Ectodermal cell (in vitro differentiated cells): ENCODE data around the gene CRX.
"Not testable (repeated sequence)": the region's sequence is repeated elsewhere in the genome, so short reads cannot be mapped to it uniquely, and the experiment has no call there.

Experiments used
- H3K27ac ChIP-seq: 2 replicates; pipeline ENCODE4 v1.7.0; 2013; ENCODE audit warnings: mild to moderate bottlenecking, low read depth, low read length; ENCODE audit not compliant: insufficient read depth, poor library complexity, severe bottlenecking
- H3K27me3 ChIP-seq: 2 replicates; pipeline ENCODE4 v1.7.0; 2013; ENCODE audit warnings: mild to moderate bottlenecking, low read length; ENCODE audit not compliant: insufficient read depth, control insufficient read depth, poor library complexity, severe bottlenecking
- H3K36me3 ChIP-seq: one replicate; pipeline ENCODE4 v1.7.0; 2013; ENCODE audit warnings: low read length; ENCODE audit not compliant: control insufficient read depth, insufficient read depth
- H3K4me1 ChIP-seq: one replicate; pipeline ENCODE4 v1.7.0; 2013; ENCODE audit warnings: low read length; ENCODE audit not compliant: control insufficient read depth, insufficient read depth
- H3K4me3 ChIP-seq: 2 replicates; pipeline ENCODE4 v1.7.0; 2013; ENCODE audit warnings: low read depth, low read length, control low read depth; ENCODE audit not compliant: insufficient read depth
- H3K9me3 ChIP-seq: 2 replicates; pipeline ENCODE4 v1.7.0; 2013; ENCODE audit warnings: mild to moderate bottlenecking, low read length, moderate library complexity; ENCODE audit not compliant: control insufficient read depth
- WGBS, 2 experiments: methylation state at CpG; one replicate each; pipeline ENCODE4 v1.1.7; 2013; ENCODE audit warnings: missing lambda C conversion rate in 2 of 2; 5-methylcytosine and 5-hydroxymethylcytosine counted together

The CRX gene

DNA sequence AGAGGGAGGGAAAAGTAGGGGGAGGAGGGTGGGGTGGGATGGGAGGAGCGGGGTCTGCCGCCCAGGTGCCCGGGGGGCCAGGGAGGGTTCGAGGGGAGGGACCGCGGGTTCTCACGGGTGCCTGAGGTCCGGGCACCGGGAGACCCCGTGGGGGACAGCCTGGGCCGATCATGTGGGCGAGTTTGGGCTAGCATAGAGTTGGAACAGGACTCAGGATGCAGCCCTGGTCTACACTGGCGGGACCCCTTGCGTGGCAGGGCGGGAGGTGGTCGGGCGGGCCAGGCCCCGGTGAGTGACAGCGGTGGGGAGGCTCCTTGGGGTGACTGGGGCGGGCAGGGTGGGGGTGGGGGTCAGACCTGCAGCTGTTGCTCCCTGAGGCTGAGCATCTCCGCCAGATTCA is 18.6 kb upstream of the CRX start:
- H3K4me3 ChIP-seq, H3K27me3 ChIP-seq: not testable (repeated sequence)
- 91 to 93% methylated on average over 13 to 20 of the region's 21 CpGs for WGBS, 2 experiments

DNA sequence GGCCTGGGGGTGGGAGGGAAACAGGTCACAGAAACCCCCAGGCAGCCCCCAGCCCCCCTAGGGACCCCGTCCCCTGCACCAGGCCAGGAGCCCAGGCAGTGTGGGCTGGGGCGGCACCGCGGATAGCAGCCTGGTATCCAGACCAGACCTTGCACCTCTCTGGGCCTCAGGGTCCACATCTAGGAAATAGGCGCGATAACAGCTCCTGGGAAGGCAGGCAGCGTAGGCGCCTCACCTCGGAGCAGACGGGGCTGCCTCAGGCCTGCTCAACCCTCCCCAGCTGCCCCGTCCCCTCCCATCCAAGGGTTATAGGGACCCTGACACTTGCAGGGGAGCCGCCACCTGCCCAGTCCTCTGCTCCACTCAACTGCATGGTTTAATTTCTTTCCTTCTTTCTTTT is 18.1 kb upstream of the CRX start:
- not testable (repeated sequence) for H3K9me3 ChIP-seq, H3K36me3 ChIP-seq, H3K4me1 ChIP-seq, H3K27me3 ChIP-seq, H3K27ac ChIP-seq, H3K4me3 ChIP-seq
- WGBS, 2 experiments: 96 to 97% methylated on average over 8 to 10 of the region's 12 CpGs

More for the DNA sequence above, 18.6 kb upstream of the CRX start:
- not testable (repeated sequence) for H3K27ac ChIP-seq, H3K9me3 ChIP-seq, H3K36me3 ChIP-seq, H3K4me1 ChIP-seq

- 82 to 92% methylated on average over 5 of the region's 5 CpGs for WGBS, 2 experiments
- not testable (repeated sequence) for H3K27ac ChIP-seq, H3K36me3 ChIP-seq, H3K4me1 ChIP-seq, H3K27me3 ChIP-seq, H3K4me3 ChIP-seq, H3K9me3 ChIP-seq
These were observed 17.3 kb upstream of the CRX start, which contains the start of gene TPRX1 for GRCh38 chr19:47804451-47804850. TPRX1 (minus strand) TSS chr19:47804551; CDS start chr19:47804539, 12 bp downstream.

- Histone ChIP-seq H3K36me3 (no peaks in the 10 kb centered on the region), H3K4me1 (no peaks in the 10 kb centered on the region), H3K9me3 (no peaks in the 10 kb centered on the region), H3K27ac (no peak overlapping the region), H3K27me3 (no peaks in the 10 kb centered on the region), H3K4me3 (no peak overlapping the region)
- 94 to 96% methylated on average over 10 of the region's 10 CpGs for WGBS, 2 experiments
These were observed 16.4 kb upstream of the CRX start for GRCh38 chr19:47805313-47805712.

- H3K4me3 ChIP-seq: no peak overlapping the region
- no peak overlapping the region for H3K27ac ChIP-seq
- H3K9me3 ChIP-seq: no peaks in the 10 kb centered on the region
- no peaks in the 10 kb centered on the region for H3K36me3 ChIP-seq
- H3K4me1 ChIP-seq: no peaks in the 10 kb centered on the region
- no peaks in the 10 kb centered on the region for H3K27me3 ChIP-seq
- WGBS, 2 experiments: 93 to 95% methylated on average over 6 of the region's 6 CpGs
These were observed 15.3 kb upstream of the CRX start for GRCh38 chr19:47806435-47806834.

DNA sequence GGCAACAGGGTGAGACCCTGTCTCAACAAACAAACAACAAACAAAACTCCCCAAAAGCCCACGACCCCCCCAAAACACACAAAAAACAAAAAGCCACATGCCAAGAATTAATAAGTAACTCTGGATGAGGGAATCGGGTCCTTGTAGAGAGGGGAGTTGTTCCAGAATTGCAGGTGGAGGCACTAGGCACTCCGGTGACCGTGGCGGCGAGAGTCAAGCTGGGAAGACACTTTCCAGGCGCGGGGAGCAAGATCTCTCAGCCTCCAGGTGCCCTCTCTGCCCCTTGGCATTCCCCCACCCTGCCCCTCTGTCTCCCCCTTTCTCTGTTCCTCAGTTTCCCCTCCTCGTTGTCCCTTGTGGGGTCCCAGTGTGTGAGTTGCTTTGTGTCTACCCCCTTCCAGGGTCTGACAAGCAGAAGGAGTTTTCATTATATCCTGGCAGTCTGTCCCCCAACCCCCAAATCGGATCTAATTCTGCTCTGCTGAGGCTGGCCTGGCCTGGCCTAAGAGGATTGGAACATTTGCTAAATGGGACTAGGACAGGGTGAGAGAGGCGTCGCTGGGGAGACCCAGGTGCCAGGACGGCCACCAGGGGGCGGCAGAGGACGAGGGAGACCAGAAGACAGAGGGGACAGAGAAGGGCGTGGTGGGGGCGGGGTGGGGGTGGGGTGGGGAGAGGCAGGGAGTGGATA is 8.3 kb upstream of the CRX start:
- H3K9me3 ChIP-seq: no peaks in the 10 kb centered on the region
- no peaks in the 10 kb centered on the region for H3K27me3 ChIP-seq
- peaks cover 9% of the 10 kb centered on the region for H3K4me1 ChIP-seq
- 45 to 49% methylated on average over 15 to 16 of the region's 17 CpGs for WGBS, 2 experiments
- H3K27ac ChIP-seq: no peak overlapping the region
- no peak overlapping the region for H3K4me3 ChIP-seq
- H3K36me3 ChIP-seq: no peaks in the 10 kb centered on the region

GRCh38 chr19:47813995-47814328 is 7.8 kb upstream of the CRX start:
- no peaks in the 10 kb centered on the region for H3K36me3 ChIP-seq
- no peak overlapping the region for H3K27ac ChIP-seq
- H3K4me1 ChIP-seq: peaks cover 9% of the 10 kb centered on the region
- H3K27me3 ChIP-seq: no peaks in the 10 kb centered on the region
- WGBS, 2 experiments: 66 to 69% methylated on average over 7 of the region's 7 CpGs
- no peaks in the 10 kb centered on the region for H3K9me3 ChIP-seq
- H3K4me3 ChIP-seq: no peak overlapping the region

- WGBS, 2 experiments: 94 to 95% methylated on average over 7 to 8 of the region's 8 CpGs
- not testable (repeated sequence) for H3K4me3 ChIP-seq, H3K9me3 ChIP-seq, H3K36me3 ChIP-seq, H3K27me3 ChIP-seq, H3K27ac ChIP-seq
- peaks cover 26% of the 10 kb centered on the region for H3K4me1 ChIP-seq
These were observed 5.5 kb upstream of the CRX start for GRCh38 chr19:47816270-47816669.

DNA sequence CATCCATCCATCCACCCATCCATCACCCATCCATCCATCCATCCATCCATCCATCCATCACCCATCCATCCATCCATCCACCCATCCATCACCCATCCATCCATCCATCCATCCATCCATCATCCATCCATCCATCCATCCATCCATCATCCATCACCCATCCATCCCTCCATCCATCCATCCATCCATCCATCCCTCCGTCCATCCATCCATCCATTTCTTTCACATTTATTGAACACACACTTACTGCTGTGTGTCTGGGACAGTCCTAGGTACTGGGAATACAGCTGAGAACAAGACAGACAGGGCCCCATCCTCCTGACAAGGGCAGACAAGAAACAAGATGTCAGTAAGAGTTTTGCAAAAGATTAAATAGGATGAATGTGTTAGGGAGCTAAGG is 3.5 kb upstream of the CRX start:
- H3K9me3 ChIP-seq, H3K4me3 ChIP-seq, H3K36me3 ChIP-seq, H3K27me3 ChIP-seq, H3K27ac ChIP-seq: not testable (repeated sequence)
- H3K4me1 ChIP-seq: peaks cover 34% of the 10 kb centered on the region
- WGBS, 2 experiments: 95% methylated on average over 1 of the region's 1 CpG

DNA sequence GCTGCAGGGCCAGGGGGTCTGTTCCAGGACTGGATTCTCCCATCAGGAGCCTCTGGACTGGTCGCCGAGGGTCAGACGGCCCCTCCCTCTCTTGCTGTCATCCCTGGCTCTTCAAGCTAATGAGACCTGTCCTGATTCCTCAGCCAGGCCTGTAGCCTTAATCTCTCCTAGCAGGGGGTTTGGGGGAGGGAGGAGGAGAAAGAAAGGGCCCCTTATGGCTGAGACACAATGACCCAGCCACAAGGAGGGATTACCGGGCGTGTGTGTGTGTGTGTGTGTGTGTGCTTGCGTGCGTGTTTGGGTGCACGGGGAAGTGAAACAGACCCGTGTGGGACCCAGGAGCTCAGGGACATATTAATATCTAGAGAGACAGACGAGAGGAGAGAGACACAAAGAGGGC is 1.9 kb upstream of the CRX start:
- no peaks in the 10 kb centered on the region for H3K36me3 ChIP-seq
- no peaks in the 10 kb centered on the region for H3K9me3 ChIP-seq
- no peak overlapping the region for H3K4me3 ChIP-seq
- peaks cover 26% of the 10 kb centered on the region for H3K4me1 ChIP-seq
- WGBS, 2 experiments: 3 to 4% methylated on average over 10 of the region's 10 CpGs
- no peaks in the 10 kb centered on the region for H3K27me3 ChIP-seq
- H3K27ac ChIP-seq: no peak overlapping the region

DNA sequence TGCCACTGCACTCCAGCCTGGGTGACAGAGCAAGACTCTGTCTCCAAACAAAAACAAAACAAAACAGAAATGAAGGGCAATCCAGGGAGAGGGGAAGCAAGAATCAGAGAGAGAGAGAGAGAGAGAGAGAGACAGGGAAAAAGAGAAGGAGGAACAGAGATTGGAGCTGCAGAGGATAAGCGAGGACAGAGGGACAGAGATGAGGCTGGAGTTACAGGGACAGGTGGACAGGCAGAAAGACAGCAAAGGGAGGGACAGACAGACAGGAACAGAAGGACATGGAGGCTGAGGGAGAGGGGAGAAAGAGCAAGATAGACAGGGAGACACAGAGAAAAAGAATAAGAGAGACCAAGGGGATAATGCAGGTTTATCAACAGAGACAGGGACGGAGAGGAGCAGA is 1.3 kb upstream of the CRX start:
- Histone ChIP-seq H3K36me3 (no peaks in the 10 kb centered on the region), H3K9me3 (no peaks in the 10 kb centered on the region), H3K4me1 (peaks cover 26% of the 10 kb centered on the region), H3K4me3 (no peak overlapping the region), H3K27me3 (no peaks in the 10 kb centered on the region), H3K27ac (no peak overlapping the region)
- 71% methylated on average over 2 of the region's 2 CpGs for WGBS, 2 experiments
